Mesothelial cell of epicardium (in vitro differentiated cells): Measurements from ENCODE around the gene HSPA5. TPM values are rescaled to one million over a fixed set of nuclear protein-coding genes. Genes with fewer than 3 reads are reported as not detected.

ENCODE experiments used
- DNase-seq, 2 experiments: peaks; one replicate each; pipeline ENCODE4 v3.0.0; 2021; ENCODE audit warnings: low spot score in 2 of 2; ENCODE audit not compliant: unreplicated experiment in 2 of 2
- H3K27ac Mint-ChIP-seq: 2 replicates; pipeline ENCODE4 v1.8.0; 2021; ENCODE audit warnings: mixed read lengths
- H3K27me3 Mint-ChIP-seq: 2 replicates; pipeline ENCODE4 v1.8.0; 2021; ENCODE audit warnings: low read depth, mixed read lengths
- H3K36me3 Mint-ChIP-seq: 2 replicates; pipeline ENCODE4 v1.8.0; 2021; ENCODE audit warnings: mixed read lengths
- H3K4me1 Mint-ChIP-seq: 2 replicates; pipeline ENCODE4 v1.8.0; 2021; ENCODE audit warnings: mixed read lengths
- H3K4me3 Mint-ChIP-seq: 2 replicates; pipeline ENCODE4 v1.8.0; 2021; ENCODE audit warnings: mild to moderate bottlenecking, moderate library complexity, mixed read lengths
- H3K9me3 Mint-ChIP-seq: 2 replicates; pipeline ENCODE4 v1.8.0; 2021; ENCODE audit warnings: mixed read lengths
- total RNA-seq: library from RNA; stranded (reverse); gene quantifications from 3 replicates; pipeline ENCODE4 v1.2.1, GENCODE V29; 2021
- TF ChIP-seq, protein P1 (sequence below): fragments of 200-600 bp; sonication (generic); IDR thresholded peaks from one replicate; pipeline ENCODE4 v1.5.0; 2021; ENCODE audit warnings: antibody characterized with exemption; ENCODE audit not compliant: unreplicated experiment

The HSPA5 gene
- total RNA-seq, 1 donor from 2014 or later = 249 TPM

DNA sequence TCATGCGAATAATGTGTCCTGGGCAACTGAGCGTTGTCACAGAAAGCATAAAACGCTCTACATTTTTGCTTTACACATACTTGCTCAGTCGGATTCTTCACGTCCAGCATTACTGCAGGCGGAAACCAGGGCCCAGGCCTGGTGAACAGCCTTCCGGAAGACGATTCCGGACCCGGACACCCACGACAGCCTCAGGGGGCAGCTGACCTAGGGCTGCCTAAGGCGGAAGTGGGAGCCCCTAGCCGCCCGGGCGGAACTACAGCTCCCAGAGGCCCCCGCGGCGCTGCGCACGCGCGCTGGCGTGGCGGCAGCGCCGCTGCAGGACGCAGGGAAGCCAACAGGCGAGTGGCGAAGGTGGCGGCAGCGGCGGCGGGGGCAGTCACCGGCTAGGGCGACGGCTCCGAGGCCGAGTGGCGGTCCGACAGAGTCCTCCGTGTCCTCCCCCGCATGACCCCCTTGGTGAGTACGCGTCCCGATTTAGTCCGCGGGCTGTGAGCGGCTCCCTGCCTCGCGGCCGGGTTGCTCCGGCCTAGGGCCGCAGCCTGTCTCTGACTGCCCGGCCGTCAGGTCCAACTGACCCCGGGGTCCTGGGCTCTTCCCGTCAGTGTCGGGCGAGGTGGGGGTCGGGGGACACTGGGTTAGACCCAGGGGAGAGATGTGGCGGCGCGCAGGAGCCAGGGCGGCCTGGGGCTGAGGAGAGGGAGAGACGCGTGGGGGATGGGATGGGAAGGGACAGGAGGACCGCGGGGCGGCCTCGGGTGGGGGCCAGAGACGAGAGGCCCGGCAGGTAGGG is 20.6 kb upstream of the HSPA5 start, which contains the start of gene GAPVD1:
GAPVD1 (plus strand) TSS at position 326 of the 793 bp plus-strand sequence. CDS start 37,096 bp downstream, outside the sequence.
- peak within 1 kb of the TSS; percentile 98 for H3K4me3 Mint-ChIP-seq
- H3K27ac Mint-ChIP-seq = peak within 1 kb of the TSS; percentile 95
- peaks cover 24% of the 10 kb centered on the region for H3K4me1 Mint-ChIP-seq
- DNase-seq = peak; percentile 76 to 85
- H3K9me3 Mint-ChIP-seq = no peaks in the 10 kb centered on the region
- no peaks in the 10 kb centered on the region for H3K27me3 Mint-ChIP-seq
- TF ChIP-seq, protein P1, sequence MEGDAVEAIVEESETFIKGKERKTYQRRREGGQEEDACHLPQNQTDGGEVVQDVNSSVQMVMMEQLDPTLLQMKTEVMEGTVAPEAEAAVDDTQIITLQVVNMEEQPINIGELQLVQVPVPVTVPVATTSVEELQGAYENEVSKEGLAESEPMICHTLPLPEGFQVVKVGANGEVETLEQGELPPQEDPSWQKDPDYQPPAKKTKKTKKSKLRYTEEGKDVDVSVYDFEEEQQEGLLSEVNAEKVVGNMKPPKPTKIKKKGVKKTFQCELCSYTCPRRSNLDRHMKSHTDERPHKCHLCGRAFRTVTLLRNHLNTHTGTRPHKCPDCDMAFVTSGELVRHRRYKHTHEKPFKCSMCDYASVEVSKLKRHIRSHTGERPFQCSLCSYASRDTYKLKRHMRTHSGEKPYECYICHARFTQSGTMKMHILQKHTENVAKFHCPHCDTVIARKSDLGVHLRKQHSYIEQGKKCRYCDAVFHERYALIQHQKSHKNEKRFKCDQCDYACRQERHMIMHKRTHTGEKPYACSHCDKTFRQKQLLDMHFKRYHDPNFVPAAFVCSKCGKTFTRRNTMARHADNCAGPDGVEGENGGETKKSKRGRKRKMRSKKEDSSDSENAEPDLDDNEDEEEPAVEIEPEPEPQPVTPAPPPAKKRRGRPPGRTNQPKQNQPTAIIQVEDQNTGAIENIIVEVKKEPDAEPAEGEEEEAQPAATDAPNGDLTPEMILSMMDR = peak; percentile 9
- H3K36me3 Mint-ChIP-seq = peaks cover 4% of the 10 kb centered on the region

DNA sequence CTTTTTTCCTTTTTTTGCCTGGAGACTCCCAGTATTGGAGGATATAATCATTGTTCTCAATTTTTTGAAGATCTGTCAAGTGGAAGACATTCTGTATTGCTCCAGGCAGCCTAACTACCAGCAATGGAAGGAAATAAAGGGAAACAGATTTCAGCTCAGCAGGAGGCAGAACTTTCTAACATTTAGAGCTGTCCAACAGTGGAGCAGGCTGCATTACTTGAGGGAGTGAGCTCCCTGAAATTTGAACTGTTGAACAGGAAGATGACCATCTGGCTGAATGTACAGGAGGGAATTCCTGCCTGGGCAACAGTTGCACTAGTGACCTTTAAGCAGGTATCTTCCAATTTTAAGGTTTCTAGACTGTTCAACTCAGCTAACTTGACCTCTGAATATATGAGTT is 19.4 kb upstream of the HSPA5 start:
- TF ChIP-seq, protein P1 = no peak
- H3K36me3 Mint-ChIP-seq = peaks cover 2% of the 10 kb centered on the region
- DNase-seq = no peak
- H3K4me1 Mint-ChIP-seq = peaks cover 24% of the 10 kb centered on the region
- H3K27me3 Mint-ChIP-seq = no peaks in the 10 kb centered on the region
- peak overlapping the region; percentile 43 for H3K27ac Mint-ChIP-seq
- peak overlapping the region; percentile 98 for H3K4me3 Mint-ChIP-seq
- H3K9me3 Mint-ChIP-seq = no peaks in the 10 kb centered on the region

DNA sequence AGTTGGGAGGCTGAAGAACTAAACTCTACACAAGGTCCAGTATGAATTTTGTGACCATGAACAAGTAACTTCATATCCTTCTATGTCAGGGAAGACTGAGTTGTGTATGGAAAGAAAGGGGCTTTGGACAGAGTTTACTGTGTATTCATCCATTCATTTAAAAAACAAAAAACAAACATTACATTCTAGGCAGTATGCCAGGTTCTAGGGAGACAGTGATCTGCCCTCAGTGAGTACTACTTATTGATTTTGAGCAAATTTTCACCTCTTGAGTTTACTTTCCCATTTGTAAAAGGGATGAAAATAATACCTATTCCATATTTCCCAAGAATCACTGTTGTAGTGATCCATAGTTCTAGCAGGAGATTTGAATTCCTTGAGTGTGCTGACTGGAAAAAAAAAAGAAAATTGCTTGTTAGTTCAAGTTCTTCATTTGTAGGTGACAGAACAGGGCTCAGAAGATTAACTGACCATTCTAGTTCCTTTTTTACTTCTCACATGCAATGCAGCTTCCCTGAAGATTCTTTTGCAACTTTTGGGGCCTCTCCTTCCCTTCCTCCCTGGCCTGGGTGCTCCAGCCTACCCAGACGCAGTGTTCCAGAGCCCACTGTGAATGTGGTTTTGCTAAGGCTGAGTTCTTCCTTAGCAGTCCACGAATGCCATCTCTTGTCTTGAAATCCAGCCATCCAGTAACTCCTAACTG is 17.8 kb upstream of the HSPA5 start:
- Mint-ChIP-seq H3K4me3 (no peak overlapping the region), H3K36me3 (peaks cover 2% of the 10 kb centered on the region), H3K4me1 (peaks cover 24% of the 10 kb centered on the region), H3K27me3 (no peaks in the 10 kb centered on the region), H3K9me3 (no peaks in the 10 kb centered on the region), H3K27ac (no peak overlapping the region)
- TF ChIP-seq, protein P1 = no peak
- DNase-seq = no peak

DNA sequence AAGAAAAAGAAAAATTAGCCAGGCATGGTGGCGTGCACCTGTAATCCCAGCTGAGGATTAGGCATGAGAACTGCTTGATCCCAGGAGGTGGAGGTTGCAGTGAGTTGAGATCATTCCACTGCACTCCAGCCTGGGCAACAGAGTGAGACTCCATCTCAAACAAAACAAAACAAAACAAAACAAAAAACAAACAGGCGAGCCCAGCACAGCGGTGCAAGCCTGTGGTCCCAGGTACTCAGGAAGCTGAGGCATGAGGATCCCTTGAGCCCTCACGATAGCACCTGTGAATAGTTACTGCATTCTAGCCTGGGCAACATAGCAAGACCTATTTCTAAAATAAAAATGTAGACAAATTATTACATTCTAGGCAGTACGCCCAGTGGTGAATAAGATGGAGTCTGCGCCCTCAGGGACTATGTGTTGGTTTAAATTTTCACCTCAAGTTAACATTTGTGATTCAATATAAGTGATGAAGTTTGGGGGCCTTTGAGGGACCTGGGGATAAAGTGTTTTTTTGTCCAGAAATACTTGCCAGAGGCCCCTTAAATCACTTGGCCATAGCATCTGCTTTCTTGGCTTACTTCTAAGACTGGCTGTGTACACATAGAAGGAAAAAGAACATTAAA is 17.1 kb upstream of the HSPA5 start:
- no peaks in the 10 kb centered on the region for H3K36me3 Mint-ChIP-seq

DNA sequence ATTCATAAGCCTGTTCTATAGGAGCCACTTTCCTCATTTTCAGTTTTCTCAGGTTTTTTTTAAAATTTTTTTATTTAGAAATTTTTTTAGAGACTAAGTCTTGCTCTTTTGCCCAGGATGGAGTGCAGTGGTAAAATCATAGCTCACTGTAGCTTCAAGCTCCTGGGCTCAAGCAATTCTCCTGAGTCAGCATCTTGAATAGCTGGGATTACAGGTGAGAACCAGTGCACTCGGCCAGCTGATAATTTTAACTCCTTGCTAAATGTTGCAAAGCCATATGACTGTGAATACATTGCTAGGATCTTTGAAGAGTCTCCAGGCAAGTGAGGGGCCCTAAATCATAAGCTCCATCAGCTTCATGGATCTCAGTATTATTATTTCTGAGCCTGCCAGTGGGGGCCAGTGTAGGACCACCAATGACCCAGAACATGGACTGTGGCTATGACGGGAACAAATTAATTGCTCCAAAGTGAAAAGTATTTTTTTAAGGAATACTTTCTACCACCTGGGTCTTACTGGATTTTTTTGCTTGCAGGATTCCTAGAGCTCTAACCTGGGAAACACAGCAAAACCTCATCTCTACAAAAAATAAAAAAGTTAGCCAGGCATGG is 14.7 kb upstream of the HSPA5 start:
- no peaks in the 10 kb centered on the region for H3K9me3 Mint-ChIP-seq
- no peak overlapping the region for H3K27ac Mint-ChIP-seq
- TF ChIP-seq, protein P1 = no peak
- no peaks in the 10 kb centered on the region for H3K36me3 Mint-ChIP-seq
- no peak for DNase-seq
- peaks cover 7% of the 10 kb centered on the region for H3K4me1 Mint-ChIP-seq
- no peak overlapping the region for H3K4me3 Mint-ChIP-seq
- H3K27me3 Mint-ChIP-seq = no peaks in the 10 kb centered on the region

More for the DNA sequence above, 17.1 kb upstream of the HSPA5 start:
- H3K27ac Mint-ChIP-seq = no peak overlapping the region
- H3K27me3 Mint-ChIP-seq = no peaks in the 10 kb centered on the region
- H3K4me3 Mint-ChIP-seq = no peak overlapping the region
- peaks cover 19% of the 10 kb centered on the region for H3K4me1 Mint-ChIP-seq
- DNase-seq = no peak
- TF ChIP-seq, protein P1 = no peak
- H3K9me3 Mint-ChIP-seq = no peaks in the 10 kb centered on the region
